ENCODE data around the gene MYBBP1A. TPM values are rescaled to one million over a fixed set of nuclear protein-coding genes. Genes with fewer than 3 reads are reported as not detected.

The MYBBP1A gene
- total and polyA plus RNA-seq, 4 donors, result 12.2 to 23.3 (median 20.0) TPM

- Histone ChIP-seq H3K36me3 (ENCODE audit: control insufficient read depth in 4 of 4, insufficient read depth in 3 of 4, low read depth in 1 of 4, low read length in 3 of 4) (peaks cover 16 to 76% (median 28%) of the 10 kb centered on the region in 4 donors), H3K4me1 (ENCODE audit: control insufficient read depth in 4 of 4, insufficient read depth in 4 of 4, low read length in 3 of 4) (peaks cover 0 to 5% (median 0%) of the 10 kb centered on the region in 4 donors), H3K9ac (ENCODE audit: low read depth in 1 of 2, low read length in 2 of 2) (no peak overlapping the region), H3K9me3 (ENCODE audit: control insufficient read depth in 4 of 4, low read length in 3 of 4) (no peaks in the 10 kb centered on the region), H3K4me3 (ENCODE audit: low read depth in 1 of 3, low read length in 3 of 3) (no peak overlapping the region), H3K27me3 (ENCODE audit: control insufficient read depth in 4 of 4, insufficient read depth in 4 of 4, low read length in 3 of 4) (no peaks in the 10 kb centered on the region), H3K27ac (ENCODE audit: low read depth in 1 of 2, low read length in 2 of 2) (no peak overlapping the region)
- DNase-seq (ENCODE audit: low spot score), result no peak
- no peak for TF ChIP-seq REST (IDR thresholded peaks at IDR 0.05)
- TF ChIP-seq CTCF (IDR thresholded peaks at IDR 0.05; ENCODE audit: low read depth, low read length, missing input control), result no peak
- no peak for TF ChIP-seq NR2F2 (IDR thresholded peaks at IDR 0.05)
- no peak for TF ChIP-seq FOXA1 (IDR thresholded peaks at IDR 0.05)
- TF ChIP-seq RXRA (IDR thresholded peaks at IDR 0.05), result no peak
- no peak for TF ChIP-seq ZBTB33 (IDR thresholded peaks at IDR 0.05)
- no peak for TF ChIP-seq ATF3 (IDR thresholded peaks at IDR 0.05)
- TF ChIP-seq FOXA2 (IDR thresholded peaks at IDR 0.05), result no peak
- TF ChIP-seq HNF4G (IDR thresholded peaks at IDR 0.05), result no peak
- TF ChIP-seq TAF1 (conservative IDR thresholded peaks at IDR 0.05), result no peak
- no peak for TF ChIP-seq GABPA (IDR thresholded peaks at IDR 0.05 in 1 of 2, conservative IDR thresholded peaks at IDR 0.05 in 1 of 2)
- WGBS, result 95% methylated on average over 19 of the region's 19 CpGs
Observed at GRCh38 chr17:4542726-4543191, 12.4 kb downstream of the MYBBP1A start.

GRCh38 chr17:4542003-4542725 is 13.0 kb downstream of the MYBBP1A start:
- H3K9ac ChIP-seq (ENCODE audit: low read depth in 1 of 2, low read length in 2 of 2), result no peak overlapping the region
- peaks cover 10 to 72% (median 25%) of the 10 kb centered on the region in 4 donors for H3K36me3 ChIP-seq (ENCODE audit: control insufficient read depth in 4 of 4, insufficient read depth in 3 of 4, low read depth in 1 of 4, low read length in 3 of 4)
- H3K4me3 ChIP-seq (ENCODE audit: low read depth in 1 of 3, low read length in 3 of 3), result no peak overlapping the region
- H3K4me1 ChIP-seq (ENCODE audit: control insufficient read depth in 4 of 4, insufficient read depth in 4 of 4, low read length in 3 of 4), result peaks cover 0 to 11% (median 0%) of the 10 kb centered on the region in 4 donors
- H3K27me3 ChIP-seq (ENCODE audit: control insufficient read depth in 4 of 4, insufficient read depth in 4 of 4, low read length in 3 of 4), result no peaks in the 10 kb centered on the region
- DNase-seq (ENCODE audit: low spot score), result no peak
- WGBS, result 94% methylated on average over 14 of the region's 14 CpGs
- H3K9me3 ChIP-seq (ENCODE audit: control insufficient read depth in 4 of 4, low read length in 3 of 4), result no peaks in the 10 kb centered on the region
- no peak overlapping the region for H3K27ac ChIP-seq (ENCODE audit: low read depth in 1 of 2, low read length in 2 of 2)
- no peak for TF ChIP-seq ATF3 (IDR thresholded peaks at IDR 0.05)
- no peak for TF ChIP-seq RAD21 (IDR thresholded peaks at IDR 0.05)
- TF ChIP-seq FOXA1 (IDR thresholded peaks at IDR 0.05), result no peak
- no peak for TF ChIP-seq RXRA (IDR thresholded peaks at IDR 0.05)
- TF ChIP-seq FOXA2 (IDR thresholded peaks at IDR 0.05), result no peak
- TF ChIP-seq TAF1 (conservative IDR thresholded peaks at IDR 0.05), result no peak
- no peak for TF ChIP-seq HNF4G (IDR thresholded peaks at IDR 0.05)
- no peak for TF ChIP-seq EGR1 (IDR thresholded peaks at IDR 0.05; ENCODE audit: low read depth in 2 of 2)
- no peak for TF ChIP-seq HNF4A (conservative IDR thresholded peaks at IDR 0.05)
- TF ChIP-seq ZBTB33 (IDR thresholded peaks at IDR 0.05), result no peak
- no peak for TF ChIP-seq CTCF (IDR thresholded peaks at IDR 0.05; ENCODE audit: low read depth, low read length, missing input control)

All from liver (tissue), 9 donors.